NCI-H526 treated with DMSO at 0.1 percent for 48 hours (cell line): ENCODE measurements around the gene PRKD1.

ENCODE experiments used
- DNase-seq: peaks from one replicate; lab custom pipeline; 2025; lab: John Stamatoyannopoulos, UW

The PRKD1 gene

DNA sequence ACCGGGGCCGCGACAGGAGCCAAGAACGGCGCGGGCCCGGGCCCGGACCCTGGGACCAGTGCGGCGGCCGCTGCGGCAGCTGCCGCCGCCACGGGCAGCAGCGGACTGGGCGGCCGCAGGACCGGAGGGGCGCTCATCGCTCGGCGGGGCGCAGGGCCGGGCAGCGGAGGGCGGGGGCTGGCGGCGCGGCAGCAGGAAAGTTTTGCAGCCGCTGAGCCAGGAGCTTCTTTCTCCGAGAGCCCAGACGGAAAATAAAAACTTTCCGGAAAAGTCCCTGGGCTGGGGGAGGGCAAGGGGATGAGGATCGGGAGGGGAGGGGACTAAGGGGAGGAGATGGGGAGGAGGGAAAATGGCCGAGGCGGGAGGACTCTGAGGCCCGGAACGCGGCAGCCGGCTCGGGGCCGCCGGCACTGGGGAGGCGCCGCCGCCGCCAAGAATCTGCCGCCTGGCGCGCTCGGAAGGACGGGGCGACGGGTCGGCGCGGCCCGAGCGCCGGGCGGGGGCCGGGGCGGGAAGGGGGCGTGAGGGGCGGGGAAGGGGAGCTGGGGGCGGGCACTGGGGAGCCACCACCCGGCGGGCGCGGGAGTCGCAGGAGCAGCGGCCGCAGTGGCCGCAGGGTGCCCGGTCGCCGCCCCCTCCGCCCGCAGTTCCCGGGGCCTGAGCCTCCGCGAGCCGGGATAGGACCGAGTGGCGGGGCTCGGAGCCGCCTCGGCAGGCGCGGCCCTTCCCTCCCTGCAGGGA is at the start of gene PRKD1:
PRKD1 (minus strand) TSS at position 472 of the 741 bp plus-strand sequence.
- peak; percentile 29 for DNase-seq

GRCh38 chr14:29971101-29971500 is 43.5 kb upstream of the PRKD1 start:
- DNase-seq, result no peak

DNA sequence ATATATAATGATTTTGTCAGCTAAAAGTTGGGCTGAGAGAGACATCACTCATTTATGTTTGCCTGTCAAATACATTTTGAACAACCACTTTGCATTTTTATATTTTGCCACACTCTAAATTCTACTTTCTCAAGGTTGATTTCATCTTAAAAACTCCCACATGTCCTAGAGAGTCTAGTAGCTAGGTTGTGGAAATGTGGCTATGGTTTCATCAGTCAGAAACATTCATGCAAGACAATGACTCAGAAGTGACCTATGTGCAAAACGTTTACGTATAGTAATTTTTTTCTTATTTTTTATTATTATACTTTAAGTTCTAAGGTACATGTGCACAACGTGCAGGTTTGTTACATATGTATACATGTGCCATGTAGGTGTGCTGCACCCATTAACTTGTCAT is 27.4 kb upstream of the PRKD1 start:
- no peak for DNase-seq

- DNase-seq, result no peak
Observed at GRCh38 chr14:29953501-29953900, 25.9 kb upstream of the PRKD1 start.

GRCh38 chr14:29944091-29944490 is 16.4 kb upstream of the PRKD1 start:
- DNase-seq, result no peak

DNA sequence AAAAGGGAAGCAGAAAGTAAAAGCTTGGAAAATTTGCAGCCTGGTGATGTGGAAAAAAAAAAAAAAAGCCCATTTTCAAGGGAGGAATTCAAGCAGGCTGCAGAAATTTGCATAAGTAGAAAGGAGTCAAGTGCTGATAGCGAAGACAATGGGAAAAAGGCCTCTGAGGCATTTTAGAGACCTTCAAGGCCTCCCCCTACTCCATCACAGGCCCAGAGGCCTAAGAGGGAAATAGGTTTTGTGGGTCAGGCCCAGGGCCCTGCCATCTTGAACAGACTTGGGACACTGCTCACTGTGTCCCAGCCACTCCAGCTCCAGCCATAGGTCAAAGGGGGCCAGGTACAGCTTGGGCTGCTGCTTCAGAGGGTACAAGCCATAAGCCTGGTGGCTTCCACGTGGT is 13.8 kb upstream of the PRKD1 start:
- no peak for DNase-seq

DNA sequence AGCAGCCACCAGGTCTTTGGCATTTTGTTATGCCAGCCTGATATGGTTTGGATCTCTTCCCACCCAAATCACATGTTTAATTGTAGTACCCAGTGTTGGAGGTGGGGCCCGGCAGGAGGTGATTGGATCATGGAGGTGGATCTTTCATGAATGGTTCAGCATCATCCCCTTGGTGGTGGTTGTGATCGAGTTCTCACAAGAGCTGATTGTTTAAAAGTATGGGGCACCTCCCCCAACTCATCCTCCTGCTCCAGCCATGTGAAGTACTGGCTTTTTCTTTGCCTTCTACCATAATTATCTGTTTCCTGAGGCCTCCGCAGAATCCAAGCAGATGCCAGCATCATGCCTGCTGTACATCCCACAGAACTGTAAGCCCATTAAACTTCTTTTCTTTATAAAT is 12.8 kb upstream of the PRKD1 start:
- DNase-seq, result no peak

DNA sequence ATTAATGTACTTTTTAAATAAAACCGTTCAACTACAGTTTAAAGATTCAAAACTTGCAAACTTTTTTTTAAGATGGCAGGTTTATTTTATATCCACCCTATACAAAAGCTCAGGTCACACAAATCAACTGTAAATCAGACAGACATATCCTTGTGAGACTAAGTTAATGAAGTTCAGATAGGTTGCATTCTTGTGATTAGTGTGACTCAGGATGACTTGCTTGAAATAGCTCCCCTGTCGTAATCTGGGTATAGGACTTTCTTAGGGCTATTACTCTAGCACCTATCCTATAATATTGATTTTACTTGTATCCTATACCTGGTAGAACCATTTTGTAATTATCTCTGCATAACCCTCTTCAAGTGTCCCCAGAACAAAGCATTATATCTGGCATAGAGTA is 9.5 kb upstream of the PRKD1 start:
- DNase-seq, result no peak

- no peak for DNase-seq
Observed at GRCh38 chr14:29930283-29930682, 2.6 kb upstream of the PRKD1 start.

GRCh38 chr14:29928117-29928640 is 532 bp upstream of the PRKD1 start:
- no peak for DNase-seq

DNA sequence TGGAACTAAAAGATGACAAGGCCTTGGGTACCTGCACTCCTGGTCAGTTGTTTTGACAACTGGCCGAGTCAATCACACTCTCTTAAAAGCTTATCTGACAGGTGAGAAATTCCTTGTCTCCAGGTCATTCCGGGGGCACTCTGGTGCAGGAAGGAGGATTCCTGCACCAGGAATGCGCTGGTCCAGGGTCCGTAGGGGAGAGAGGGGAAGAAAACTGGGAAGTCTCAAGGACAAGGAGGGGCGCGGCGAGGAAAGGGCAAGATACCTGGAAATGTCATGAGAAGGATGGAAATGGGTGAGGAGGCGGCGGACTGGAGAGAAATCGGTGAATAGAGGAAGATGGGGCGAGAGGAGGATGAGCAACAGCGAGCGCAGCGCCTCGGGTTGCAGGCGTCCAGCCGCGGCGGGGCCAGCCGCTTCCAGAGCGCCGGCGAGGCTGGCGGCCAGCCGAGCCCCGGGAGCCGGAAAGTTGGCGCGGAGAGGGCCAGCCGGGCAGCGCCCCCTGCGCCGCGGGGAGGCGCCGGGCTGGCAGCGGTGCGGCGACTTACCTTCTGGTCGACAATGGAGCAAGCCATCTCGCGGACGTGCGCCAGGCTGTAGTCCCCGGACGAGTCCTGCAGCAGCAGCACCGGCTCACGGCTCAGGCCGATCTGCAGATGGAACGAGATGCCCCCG is 809 bp downstream of the PRKD1 start:
- DNase-seq, result peak; percentile 29

DNA sequence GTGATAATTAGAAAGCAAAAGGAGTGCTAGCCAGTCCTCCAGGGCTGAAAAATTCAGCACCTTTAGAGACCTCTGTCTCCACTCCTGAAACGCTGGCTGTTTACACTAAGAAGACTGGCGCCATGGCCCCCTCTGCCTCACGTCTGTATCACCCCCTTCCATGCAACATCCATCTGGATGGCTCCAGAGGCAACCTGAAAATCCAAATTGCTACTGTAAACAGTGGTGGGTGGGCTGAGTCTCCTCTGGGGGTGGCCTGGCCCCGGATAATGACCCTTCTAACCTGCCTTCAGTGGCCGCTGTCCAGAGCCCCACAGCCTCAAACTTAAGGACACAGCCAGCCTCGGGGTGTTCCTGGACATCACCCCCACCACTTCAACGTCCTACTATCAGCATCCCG is 1.4 kb downstream of the PRKD1 start:
- DNase-seq, result no peak

- DNase-seq, result no peak
Observed at GRCh38 chr14:29925736-29926135, 1.9 kb downstream of the PRKD1 start.

GRCh38 chr14:29925101-29925722 is 2.4 kb downstream of the PRKD1 start:
- DNase-seq, result no peak

DNA sequence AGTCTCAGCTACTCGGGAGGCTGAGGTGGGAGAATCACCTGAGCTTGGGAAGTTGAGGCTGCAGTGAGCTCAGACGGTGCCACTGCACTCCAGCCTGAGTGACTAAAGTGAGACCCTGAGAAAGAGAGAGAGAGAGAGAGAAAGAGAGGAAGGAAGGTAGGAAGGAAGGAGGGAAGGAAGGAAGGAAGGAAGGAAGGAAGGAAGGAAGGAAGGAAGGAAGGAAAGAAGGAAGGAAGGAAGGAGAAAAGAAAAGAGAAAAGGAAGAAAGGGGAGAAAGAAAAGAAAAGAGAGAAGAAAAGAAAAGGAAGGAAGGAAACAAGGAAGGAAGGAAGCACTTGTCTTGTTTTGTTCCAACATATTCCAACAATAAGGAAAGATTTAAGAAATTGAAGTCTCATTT is 7.8 kb downstream of the PRKD1 start:
- DNase-seq, result no peak

DNA sequence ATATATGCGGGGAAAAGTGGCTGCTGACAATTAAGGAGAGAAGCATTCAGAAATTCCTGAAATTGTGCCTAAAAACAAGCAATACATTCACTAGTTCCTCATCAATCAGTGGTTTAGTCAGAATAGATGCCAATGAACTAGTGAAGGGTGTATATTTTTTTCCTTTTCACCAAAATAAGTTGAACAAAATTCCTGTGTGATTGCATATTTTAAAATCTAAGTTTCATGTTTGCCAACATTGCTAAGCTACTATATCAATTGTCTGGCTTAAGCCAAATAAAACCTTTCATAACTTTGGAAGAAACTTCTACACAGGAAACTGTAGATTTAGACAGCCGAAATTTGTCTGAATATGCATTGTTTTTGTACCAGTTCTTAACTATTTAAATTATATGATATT is 8.7 kb downstream of the PRKD1 start:
- no peak for DNase-seq

GRCh38 chr14:29913566-29913965 is 14.1 kb downstream of the PRKD1 start:
- DNase-seq, result no peak

GRCh38 chr14:29911810-29912209 is 15.8 kb downstream of the PRKD1 start:
- no peak for DNase-seq

- no peak for DNase-seq
Observed at GRCh38 chr14:29908652-29909577, 18.7 kb downstream of the PRKD1 start.

GRCh38 chr14:29906256-29906870 is 21.3 kb downstream of the PRKD1 start:
- no peak for DNase-seq

DNA sequence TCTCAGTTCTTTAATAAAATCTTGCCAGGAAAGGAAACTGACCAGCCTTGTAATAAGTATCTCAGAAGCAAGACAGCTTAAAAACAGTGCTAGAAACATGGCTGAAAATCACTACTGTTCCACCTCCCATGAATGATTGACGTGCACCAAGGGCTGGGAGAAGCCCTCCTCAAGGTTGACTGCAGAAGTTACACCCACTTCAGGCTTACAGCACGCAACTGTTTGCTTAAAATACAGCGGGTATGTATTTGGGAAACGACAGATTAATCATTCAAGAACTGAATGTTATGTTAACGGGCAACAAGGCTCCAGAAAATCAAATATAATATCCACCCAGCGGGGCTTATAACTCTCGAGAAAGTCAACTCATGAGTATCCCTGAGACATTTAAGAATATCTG is 22.1 kb downstream of the PRKD1 start:
- DNase-seq, result no peak
